ENCODE data around the gene ACADS. TPM values are rescaled to one million over a fixed set of nuclear protein-coding genes. Genes with fewer than 3 reads are reported as not detected.

The ACADS gene
- polyA plus RNA-seq, 1 donor: 14.5 TPM

DNA sequence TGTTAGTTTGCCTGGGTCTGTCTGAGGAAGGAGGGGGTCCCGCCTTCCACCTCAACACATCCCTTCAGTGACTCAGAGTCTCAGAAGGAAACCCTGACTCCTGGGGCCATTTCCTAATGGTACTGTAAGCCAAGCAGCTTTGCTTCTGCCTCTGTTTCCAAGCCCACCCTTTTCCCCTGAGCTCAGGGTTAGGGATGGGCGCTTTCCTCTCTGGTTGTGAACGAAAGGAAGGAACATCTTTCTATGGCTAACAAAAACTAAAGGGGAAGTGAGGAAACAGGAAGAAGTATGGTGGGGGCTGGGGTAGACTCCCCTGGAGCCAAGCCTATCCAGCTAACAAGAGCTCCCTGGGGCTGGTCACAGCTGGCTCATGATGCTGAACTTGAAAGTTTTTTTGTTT lies 27.0 kb upstream of the ACADS start:
- no peak for DNase-seq

DNA sequence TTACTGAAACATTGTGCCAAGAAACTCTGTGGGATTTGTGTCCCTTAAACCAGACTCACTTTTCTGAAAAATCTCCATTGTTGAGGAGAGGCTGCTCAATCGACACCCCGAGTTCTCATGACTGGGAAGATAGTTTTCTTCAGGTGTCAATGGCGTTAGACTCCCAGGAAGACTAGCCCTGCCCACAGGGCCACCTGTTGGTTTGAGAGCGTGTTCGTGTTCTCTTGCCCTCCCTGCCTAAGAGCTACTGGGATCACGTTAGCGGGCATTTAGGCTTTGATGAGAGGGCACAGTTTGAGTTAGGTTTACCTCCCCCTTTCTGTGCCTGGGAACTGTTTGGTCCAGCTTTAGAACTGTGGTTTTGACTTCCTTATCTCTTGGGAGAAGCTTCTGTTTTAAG lies 26.1 kb upstream of the ACADS start:
- no peak for DNase-seq

DNA sequence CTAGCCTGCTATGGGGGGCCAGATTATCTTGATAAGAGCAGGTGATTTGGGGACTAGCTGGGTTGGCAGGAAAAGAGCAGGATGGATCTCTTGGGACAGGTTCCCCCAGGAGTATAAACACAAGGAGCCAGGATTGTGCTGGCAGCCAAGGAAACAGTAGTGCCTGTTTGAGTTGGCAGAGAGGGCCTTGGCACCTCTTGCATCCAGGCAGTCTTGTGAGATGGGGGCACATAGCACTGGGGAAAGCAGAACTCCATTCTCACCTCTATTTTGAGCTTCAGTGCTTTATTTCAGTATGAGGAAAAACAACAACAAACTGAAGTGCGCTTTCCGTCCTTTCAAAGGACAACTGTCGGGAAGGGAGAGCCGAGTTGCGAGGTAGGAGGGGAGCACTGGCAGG lies 24.7 kb upstream of the ACADS start:
- DNase-seq: no peak

DNA sequence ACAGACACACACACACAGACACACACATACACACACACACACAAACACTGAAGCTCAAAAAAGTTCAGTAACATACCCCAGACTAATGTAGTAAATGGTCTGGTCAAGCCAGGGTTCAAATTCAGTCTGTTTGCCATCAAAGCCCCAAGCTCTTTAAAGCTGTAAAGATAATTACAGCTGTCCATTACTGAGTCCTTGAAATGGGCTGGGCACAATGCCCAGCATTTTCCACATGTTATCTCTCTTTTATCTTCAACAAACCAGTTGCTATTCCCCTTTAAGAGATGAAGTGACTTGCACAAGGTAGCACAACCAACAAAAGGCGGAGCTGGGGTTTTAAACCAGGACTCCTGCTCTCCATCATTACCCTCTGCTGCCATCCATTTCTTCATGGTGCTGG lies 23.0 kb upstream of the ACADS start:
- DNase-seq: no peak

GRCh38 chr12:120703311-120703942 lies 22.2 kb upstream of the ACADS start:
- DNase-seq: no peak

DNA sequence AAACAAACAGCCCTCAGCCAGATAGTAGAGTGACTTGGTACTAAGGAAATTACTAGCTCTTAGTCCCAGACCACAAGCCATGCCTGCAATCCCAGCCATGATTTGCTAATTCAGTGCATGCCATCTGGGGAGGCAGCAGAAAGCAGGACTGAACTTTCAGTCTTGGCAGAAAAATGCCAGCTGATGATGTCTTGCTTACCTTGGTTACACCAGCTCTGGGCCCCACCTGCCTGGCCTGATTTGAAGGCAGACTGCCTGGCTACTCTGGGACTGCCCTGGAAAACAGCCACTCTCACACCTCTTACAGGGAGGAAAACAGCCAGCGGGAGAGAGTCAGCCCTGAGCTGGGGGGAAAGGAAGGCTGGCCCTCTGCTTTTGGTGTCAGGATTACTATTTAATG lies 20.0 kb upstream of the ACADS start:
- no peak for DNase-seq

GRCh38 chr12:120706029-120706428 lies 19.6 kb upstream of the ACADS start:
- no peak for DNase-seq

DNA sequence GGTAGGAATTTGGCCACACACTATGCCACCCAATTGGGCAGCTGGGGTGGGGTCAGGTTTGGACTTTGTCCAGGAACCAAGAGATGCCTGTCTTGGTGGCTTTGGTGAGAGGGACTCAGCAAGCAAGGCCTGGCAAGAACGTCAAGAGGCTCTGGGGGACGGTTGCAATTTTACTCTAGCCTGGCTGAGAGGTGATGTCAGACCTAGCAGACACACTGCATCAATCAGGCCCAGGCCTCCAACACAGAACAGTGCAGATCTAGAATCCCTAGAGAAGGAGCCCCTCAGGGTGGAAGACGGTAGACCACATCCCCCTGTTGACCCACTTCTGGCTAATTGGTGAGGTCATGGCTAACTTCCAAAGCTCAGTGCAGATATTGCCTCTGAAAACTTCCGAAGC lies 17.0 kb upstream of the ACADS start:
- DNase-seq: no peak

GRCh38 chr12:120710031-120710804 lies 15.4 kb upstream of the ACADS start, which contains the start of gene UNC119B:
UNC119B (plus strand) TSS chr12:120710458; CDS start chr12:120710475, 17 bp downstream.
- DNase-seq: peak; percentile 66

- peak; percentile 32 for DNase-seq
Measured at GRCh38 chr12:120710805-120711296, 14.8 kb upstream of the ACADS start.

GRCh38 chr12:120711411-120711810 lies 14.2 kb upstream of the ACADS start:
- no peak for DNase-seq

DNA sequence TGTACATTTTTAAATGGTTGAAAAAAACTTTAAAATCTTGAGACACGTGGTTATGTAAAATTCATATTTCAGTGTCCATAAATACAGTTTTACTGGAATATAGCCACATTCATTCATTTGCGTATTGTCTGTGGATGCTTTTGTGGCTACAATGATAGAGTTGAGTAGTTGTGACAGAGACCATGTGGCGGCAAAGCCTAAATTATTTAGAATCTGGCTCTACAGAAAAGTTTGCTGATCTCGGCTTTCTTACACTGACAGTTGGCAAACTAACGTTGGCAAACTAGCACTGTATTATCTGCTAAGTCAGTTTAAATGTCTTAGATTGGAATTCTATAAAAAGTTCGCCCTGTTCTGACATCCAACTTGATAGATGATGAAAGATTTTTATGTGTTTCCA lies 13.0 kb upstream of the ACADS start:
- no peak for DNase-seq

- peak; percentile 78 for DNase-seq
Measured at GRCh38 chr12:120713861-120714482, 11.7 kb upstream of the ACADS start.

- DNase-seq: no peak
Measured at GRCh38 chr12:120718055-120718454, 7.6 kb upstream of the ACADS start.

DNA sequence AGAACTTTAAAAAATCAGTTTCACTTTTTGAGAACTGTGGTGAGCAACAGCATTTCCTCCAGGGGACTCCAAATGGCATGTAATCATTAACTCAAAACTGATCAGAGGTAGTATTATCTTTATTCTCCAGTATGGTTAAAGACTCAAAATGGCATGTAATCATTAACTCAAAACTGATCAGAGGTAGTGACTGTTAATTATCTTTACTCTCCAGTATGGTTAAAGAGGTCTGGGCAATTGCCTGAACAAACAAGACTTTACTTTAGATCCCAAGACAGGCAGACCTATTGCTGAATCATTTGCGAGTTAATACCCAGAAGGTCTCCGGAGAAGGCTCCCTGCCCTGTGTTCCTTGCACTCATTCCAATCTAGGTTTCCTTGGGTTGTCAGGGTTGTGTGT lies 6.6 kb upstream of the ACADS start:
- DNase-seq: no peak

DNA sequence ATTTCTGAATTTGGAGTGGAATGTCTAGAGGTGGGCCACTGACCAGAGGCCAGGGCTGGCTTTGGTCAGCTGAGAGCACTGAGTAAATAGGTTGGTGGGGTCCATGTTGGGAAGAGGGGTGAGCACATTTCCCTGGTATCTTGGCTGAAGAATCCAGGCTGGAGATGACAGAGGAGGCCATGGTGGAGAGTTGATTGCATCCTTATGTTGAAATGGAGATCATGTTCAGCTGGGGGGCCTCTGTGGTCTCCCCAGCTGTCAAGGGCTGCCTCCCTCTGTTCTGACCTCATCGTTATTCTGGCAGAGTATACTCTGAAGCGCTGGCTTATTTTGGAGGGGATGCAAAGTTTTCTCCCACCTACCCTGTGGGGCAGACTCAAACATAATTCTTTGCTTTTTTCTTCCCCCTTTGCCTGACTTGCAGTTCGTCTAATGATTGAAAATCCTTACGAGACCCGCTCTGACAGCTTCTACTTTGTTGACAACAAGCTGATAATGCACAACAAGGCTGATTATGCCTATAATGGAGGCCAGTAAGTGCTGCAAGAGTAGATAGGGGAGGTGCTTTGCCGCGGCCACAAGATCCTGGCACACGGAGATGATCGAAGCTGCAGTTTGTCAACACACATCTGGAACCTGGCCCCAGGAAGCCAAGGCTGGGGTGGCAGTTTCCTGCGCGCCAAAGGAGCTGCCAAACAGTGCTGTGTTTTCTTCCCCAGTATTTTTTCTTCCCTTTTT lies 6.0 kb upstream of the ACADS start:
- no peak for DNase-seq

DNA sequence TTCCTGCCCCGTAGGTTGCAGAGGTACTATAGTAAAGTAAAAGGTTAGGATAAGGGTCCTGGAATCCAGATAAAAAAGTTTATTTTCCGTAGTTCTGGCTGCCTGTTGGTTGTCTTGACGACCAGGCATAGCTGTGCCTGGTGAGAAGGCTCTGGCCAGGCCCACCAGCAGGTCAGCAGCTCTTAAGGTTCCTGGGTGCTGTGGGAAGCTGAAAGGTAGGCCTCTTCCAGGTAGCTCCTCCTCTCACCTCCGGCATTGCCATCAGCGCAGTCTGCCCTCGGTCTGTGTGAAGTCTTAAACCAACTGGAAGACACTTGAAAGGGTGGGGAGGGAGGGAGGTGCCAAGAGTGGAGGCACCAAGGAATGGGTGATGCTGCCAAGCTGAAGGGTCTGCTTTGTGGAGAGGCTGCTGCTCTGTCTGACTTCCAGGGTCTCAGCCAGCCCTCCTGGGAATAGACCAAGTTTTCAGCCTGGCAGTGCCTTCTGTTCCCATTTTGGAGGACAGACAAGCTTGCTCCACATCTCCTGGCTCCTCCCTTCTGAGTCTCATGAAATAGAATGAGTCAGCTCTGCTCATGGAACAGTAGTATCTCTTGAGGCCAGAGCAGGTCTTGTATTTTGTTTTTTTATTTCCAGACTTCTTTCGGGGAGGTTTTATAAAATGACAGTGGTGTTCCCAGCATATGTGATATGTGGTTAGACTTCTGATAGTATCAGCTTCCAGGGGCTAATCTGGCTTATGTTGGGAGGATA lies 5.2 kb upstream of the ACADS start:
- DNase-seq: no peak

GRCh38 chr12:120720987-120721801 lies 4.4 kb upstream of the ACADS start:
- no peak for DNase-seq

DNA sequence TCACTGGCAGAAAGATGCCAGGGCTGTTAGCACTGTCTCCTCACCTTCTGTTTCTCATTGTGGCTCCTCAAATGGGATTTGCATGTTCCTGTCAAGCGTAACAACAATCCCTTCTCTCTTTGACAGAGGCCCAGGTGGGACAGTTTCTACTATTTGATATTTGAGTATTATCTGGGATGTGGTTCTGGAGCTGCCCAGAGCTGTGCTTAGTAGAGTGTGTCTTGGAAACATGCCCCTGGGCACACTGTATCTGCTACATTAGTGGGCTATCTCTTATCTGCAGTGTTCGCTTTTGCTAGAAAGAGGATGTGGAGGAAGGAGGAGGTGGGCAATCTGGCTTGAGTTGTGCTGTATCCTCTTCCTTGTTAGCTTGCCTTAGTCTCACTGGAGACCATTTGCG lies 3.8 kb upstream of the ACADS start:
- DNase-seq: no peak

GRCh38 chr12:120722784-120723183 lies 2.8 kb upstream of the ACADS start:
- DNase-seq: no peak

DNA sequence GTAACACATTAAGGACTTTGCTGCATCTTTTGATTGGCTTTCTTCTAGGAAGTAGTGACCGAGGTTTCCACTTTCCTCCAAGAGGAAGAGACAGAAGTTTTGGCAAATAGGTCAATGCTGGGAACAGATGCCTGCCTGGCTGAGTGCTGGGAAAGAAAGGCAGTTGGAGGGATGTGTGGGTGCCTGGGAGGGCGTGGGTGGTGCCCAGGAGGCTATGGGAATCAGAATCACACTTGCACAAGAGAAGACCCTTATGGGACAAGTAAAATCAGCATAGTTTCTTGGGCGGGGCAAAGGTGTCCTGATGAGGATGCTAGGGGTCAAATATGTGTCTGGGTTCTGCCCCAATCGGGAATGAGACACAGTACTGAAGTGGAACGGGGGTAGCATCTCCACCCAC lies 906 bp upstream of the ACADS start:
- DNase-seq: no peak

Measured in left kidney (tissue), 2 donors.